Activated CD4-positive, alpha-beta T cell treated with anti-CD3 and anti-CD28 coated beads, Interleukin-2, amount 50 U/mL, for 4 hours (primary cell): ENCODE results near the gene RAB3IL1.
A peak's percentile ranks its signal among the peaks of the same experiment; 100 is the strongest.

Experiments
- DNase-seq, 2 experiments: peaks; one replicate each; pipeline ENCODE4 v3.0.0-alpha.2; 2020

RAB3IL1 gene

GRCh38 chr11:61952882-61953281 is 35.5 kb upstream of the RAB3IL1 start:
- DNase-seq: no peak

- DNase-seq: no peak
These were observed 34.2 kb upstream of the RAB3IL1 start for GRCh38 chr11:61951484-61952135.

GRCh38 chr11:61950035-61950547 is 32.7 kb upstream of the RAB3IL1 start, which contains the start of gene BEST1:
Gene BEST1, plus strand, starts transcription at chr11:61950351. Its CDS starts 1,456 bp downstream, at chr11:61951807.
- DNase-seq: no peak

GRCh38 chr11:61949169-61950034 is 32.0 kb upstream of the RAB3IL1 start:
- no peak for DNase-seq

GRCh38 chr11:61948505-61948904 is 31.1 kb upstream of the RAB3IL1 start:
- no peak for DNase-seq

- peak; percentile 56 to 58 for DNase-seq
These were observed 30.3 kb upstream of the RAB3IL1 start for GRCh38 chr11:61947486-61948210.

GRCh38 chr11:61946894-61947293 is 29.5 kb upstream of the RAB3IL1 start:
- DNase-seq: no peak

DNA sequence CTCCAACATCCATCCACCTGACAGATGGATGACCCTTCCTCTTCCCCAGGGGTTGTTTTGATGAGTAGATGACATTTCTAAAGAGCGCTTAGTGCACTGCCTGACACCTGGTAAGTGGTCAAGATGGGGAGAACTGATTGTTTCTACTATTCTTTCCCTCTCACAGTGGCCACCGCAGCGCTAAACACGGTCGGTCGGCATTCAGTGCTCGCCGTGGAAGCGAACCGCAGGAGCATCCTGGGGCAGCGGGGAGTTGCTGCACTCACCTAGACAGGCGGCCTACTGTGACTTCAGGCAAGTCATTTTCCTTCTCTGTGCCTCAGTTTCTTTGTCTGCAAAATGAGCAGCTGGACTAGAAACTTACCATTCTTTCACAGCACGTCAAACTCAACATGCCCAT is 27.8 kb upstream of the RAB3IL1 start:
- no peak for DNase-seq

GRCh38 chr11:61940466-61940865 is 23.1 kb upstream of the RAB3IL1 start:
- no peak for DNase-seq

DNA sequence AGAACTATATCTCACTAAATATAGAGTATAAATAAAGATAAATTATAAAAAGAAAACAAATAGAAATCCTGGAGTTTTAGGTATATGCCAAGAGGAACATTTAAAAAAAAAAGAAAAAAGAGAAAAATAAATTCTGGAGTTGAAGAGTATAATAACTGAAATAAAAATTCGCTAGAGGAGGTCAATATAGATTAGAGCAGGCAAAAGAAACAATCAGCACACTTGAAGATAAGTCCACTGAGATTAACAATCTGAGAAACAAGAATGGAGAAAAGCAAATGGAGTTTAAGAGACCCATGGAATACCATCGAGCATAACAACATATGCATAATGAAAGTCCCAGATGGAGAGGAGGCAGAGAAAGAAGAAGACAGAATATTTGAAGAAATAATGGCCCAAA is 18.5 kb upstream of the RAB3IL1 start:
- no peak for DNase-seq

- DNase-seq: no peak
These were observed 13.6 kb upstream of the RAB3IL1 start for GRCh38 chr11:61930933-61931332.

GRCh38 chr11:61928606-61929005 is 11.2 kb upstream of the RAB3IL1 start:
- DNase-seq: no peak

DNA sequence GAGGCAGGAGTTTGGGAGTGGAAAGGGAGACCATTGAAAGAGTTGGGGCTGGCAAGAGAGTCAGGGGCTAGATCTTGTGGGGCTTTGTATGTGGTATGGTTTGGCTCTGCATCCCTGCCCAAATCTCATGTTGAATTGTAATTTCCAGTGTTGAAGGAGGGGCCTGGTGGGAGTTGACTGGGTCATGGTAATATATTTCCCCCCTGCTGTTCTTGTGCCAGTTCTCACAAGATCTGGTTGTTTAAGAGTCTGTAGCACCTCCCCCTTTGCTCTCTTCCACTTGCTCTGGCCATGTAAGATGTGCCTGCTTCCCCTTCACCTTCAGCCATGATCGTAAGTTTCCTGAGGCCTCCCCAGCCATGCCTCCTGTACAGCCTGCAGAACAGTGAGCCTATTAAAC is 10.1 kb upstream of the RAB3IL1 start:
- DNase-seq: no peak

DNA sequence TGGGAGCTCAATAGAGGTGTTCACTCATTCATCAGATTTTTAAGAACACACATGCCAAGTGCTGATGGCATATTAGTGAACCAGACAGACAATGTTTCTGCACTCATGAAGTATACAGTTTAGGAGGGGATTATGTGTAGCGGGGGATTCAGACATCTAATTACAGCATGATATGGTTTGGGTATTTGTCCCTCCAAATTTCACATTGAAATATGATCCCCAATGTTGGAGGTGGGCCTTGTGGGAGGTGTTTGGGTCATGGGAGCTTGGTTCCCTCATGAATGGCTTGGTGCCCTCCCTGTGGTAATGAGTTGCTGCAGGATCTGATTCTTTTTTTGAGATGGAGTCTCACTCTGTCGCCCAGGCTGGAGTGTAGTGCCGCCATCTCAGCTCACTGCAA is 8.9 kb upstream of the RAB3IL1 start:
- no peak for DNase-seq

- DNase-seq: no peak
These were observed 8.4 kb upstream of the RAB3IL1 start for GRCh38 chr11:61925736-61926135.

DNA sequence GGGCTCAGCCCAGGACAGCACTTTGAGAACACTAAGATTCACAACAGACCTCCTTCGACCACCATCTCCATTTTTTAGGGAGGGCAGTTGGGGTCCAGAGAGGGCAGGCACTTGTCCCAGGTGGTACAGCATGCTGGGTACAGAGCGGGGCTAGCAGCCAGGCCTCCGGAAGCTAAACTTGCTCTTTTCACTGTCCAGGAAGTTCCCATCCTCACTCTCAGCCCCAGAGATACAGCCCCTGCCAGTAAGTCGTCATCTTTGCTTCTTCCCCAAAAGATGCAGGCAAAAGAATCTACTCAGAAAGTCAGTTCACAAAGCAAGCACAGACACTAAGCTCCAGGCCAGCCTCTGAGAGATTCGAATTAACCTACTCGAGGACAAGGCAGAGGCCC is 6.7 kb upstream of the RAB3IL1 start:
- DNase-seq: no peak

- DNase-seq: no peak
These were observed 6.0 kb upstream of the RAB3IL1 start for GRCh38 chr11:61923166-61924063.

GRCh38 chr11:61922539-61922938 is 5.2 kb upstream of the RAB3IL1 start:
- DNase-seq: no peak

DNA sequence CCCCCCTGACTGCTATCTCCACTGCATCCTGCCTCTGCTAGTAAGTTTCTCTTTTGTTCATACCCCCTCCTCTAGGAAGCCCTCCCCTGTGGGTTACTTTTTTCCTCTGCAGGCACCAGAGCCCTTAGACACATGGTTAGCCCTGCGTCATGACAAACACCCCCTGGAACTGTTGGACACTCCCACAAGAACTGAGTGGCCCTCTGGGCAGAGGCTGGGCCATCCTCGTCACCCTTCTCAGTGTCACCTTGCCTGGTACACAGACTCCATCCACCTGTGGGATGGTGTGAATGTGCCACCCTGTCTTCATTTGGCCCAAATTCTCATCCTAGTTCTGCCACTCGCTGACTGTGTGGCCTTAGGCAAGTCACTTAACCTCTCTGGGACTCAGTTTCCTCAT is 4.1 kb upstream of the RAB3IL1 start:
- no peak for DNase-seq

DNA sequence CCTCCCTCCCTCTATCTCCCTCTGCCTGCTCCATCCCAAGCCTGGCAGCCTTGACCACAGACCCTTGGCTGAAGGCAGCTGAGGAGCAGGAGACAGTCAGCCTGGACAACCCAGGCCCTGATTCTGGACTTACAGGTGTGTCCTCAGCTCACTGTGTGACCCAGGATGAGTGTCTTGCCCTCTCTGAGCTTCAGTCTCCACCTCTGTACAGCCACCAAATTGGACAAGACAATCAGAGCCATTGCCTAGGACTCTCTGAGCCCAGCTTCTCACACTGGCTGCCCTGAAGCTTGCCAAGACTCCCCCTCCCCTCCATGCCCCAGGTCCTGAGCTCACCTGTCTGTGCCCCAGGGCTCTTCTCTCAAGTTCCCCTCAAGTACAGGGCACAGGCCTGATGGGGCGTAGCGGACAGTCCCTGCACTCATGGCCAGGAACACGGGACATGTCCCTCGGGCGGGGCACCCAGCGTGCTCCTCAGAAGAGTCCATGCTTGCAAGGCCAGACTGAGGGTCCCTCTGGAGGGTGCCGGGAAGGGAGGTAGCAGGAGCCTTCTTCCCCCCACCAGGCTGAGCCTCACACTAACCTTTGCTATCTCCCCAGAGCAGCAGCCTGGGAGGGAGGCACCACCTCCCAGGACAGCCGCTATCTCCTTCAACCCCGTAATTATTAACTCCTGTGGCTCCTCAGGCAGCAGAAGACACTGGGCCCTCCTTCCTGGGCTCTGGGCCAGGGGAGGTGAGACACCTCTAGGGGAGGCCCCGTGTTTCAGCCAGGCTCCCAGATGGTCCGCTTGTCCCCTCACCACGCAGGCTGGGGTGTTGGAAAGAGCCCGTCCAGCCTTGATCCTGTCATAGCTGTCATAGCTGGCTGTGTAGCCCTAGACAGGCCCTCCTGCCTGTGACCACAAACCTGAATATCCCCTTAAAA is 2.6 kb upstream of the RAB3IL1 start:
- no peak for DNase-seq
